CD14-positive monocyte (primary cell): ENCODE data around the gene CPED1. TPM values are rescaled to one million over a fixed set of nuclear protein-coding genes. Genes with fewer than 3 reads are reported as not detected.

ENCODE experiments used
- DNase-seq, 3 donors: peaks; one replicate each; pipeline ENCODE4 v3.0.0-alpha.2; 2011 to 2022
- H2AFZ ChIP-seq: 2 replicates; pipeline ENCODE4 v1.6.0; 2012; ENCODE audit warnings: mild to moderate bottlenecking, low read depth, low read length, inconsistent platforms; ENCODE audit not compliant: insufficient read depth, poor library complexity, severe bottlenecking
- H3K27ac ChIP-seq, 2 donors: 1 replicate in 1 of 2; 2 replicates in 1 of 2; pipeline ENCODE4 v1.5.1; 2012 to 2013; ENCODE audit warnings: low read length in 2 of 2, control low read depth in 1 of 2, inconsistent platforms in 1 of 2, low read depth in 1 of 2, mild to moderate bottlenecking in 1 of 2
- H3K27me3 ChIP-seq, 2 donors: one replicate each; pipeline versions ENCODE4 v1.6.0 to v1.6.1; 2011 to 2013; ENCODE audit warnings: low read length in 2 of 2; ENCODE audit not compliant: control insufficient read depth in 2 of 2, insufficient read depth in 2 of 2
- H3K36me3 ChIP-seq, 2 donors: replicated peaks in 1 of 2; 1 replicate in 1 of 2; 2 replicates in 1 of 2; pipeline versions ENCODE4 v1.5.1 to v1.6.1; 2012 to 2013; ENCODE audit warnings: low read length in 2 of 2, control low read depth in 1 of 2, inconsistent platforms in 1 of 2, mild to moderate bottlenecking in 1 of 2; ENCODE audit not compliant: insufficient read depth in 2 of 2, control insufficient read depth in 1 of 2
- H3K4me1 ChIP-seq, 2 donors: 1 replicate in 1 of 2; 2 replicates in 1 of 2; pipeline versions ENCODE4 v1.5.1 to v1.6.1; 2012 to 2013; ENCODE audit warnings: low read length in 2 of 2, control low read depth in 1 of 2, inconsistent platforms in 1 of 2, mild to moderate bottlenecking in 1 of 2, moderate library complexity in 1 of 2; ENCODE audit not compliant: insufficient read depth in 2 of 2, control insufficient read depth in 1 of 2
- H3K4me2 ChIP-seq: replicated peaks from 2 replicates; pipeline ENCODE3; 2012; ENCODE audit warnings: low read length, moderate library complexity, mild to moderate bottlenecking; ENCODE audit not compliant: poor library complexity, severe bottlenecking; ENCODE audit errors: extremely low read depth
- H3K4me3 ChIP-seq, 3 experiments: fragments of 200-600 bp in 1 of 3; sonication (generic) in 1 of 3; replicated peaks in 1 of 3; 1 replicate in 2 of 3; 2 replicates in 1 of 3; pipeline ENCODE4 v1.5.1; 2011 to 2013; ENCODE audit warnings: low read length in 3 of 3, mild to moderate bottlenecking in 3 of 3, control low read depth in 2 of 3, low read depth in 2 of 3, inconsistent platforms in 1 of 3, moderate library complexity in 1 of 3
- H3K79me2 ChIP-seq: 2 replicates; pipeline ENCODE4 v1.6.0; 2012; ENCODE audit warnings: mild to moderate bottlenecking, control low read depth, inconsistent platforms, low read length, moderate library complexity; ENCODE audit not compliant: insufficient read depth
- H3K9ac ChIP-seq: 2 replicates; pipeline ENCODE4 v1.6.0; 2017; ENCODE audit warnings: low read length, mild to moderate bottlenecking; ENCODE audit not compliant: insufficient read depth, poor library complexity, severe bottlenecking
- H3K9me3 ChIP-seq, 2 donors: replicated peaks in 1 of 2; 1 replicate in 1 of 2; 2 replicates in 1 of 2; pipeline versions ENCODE4 v1.5.1 to v1.6.1; 2012 to 2013; ENCODE audit warnings: low read length in 2 of 2, control low read depth in 1 of 2; ENCODE audit not compliant: control insufficient read depth in 1 of 2, insufficient read depth in 1 of 2
- H4K20me1 ChIP-seq: 2 replicates; pipeline ENCODE4 v1.6.0; 2012; ENCODE audit warnings: mild to moderate bottlenecking, low read length, control low read depth, moderate library complexity; ENCODE audit not compliant: insufficient read depth
- H3K27ac Mint-ChIP-seq, 7 donors: one replicate each; pipeline ENCODE4 v1.8.0; 2020; ENCODE audit warnings: mild to moderate bottlenecking in 7 of 7, mixed read lengths in 7 of 7, moderate library complexity in 6 of 7, inconsistent platforms in 2 of 7
- H3K27me3 Mint-ChIP-seq, 3 donors: one replicate each; pipeline ENCODE4 v1.8.0; 2021 to 2022; ENCODE audit warnings: low read depth in 3 of 3, mild to moderate bottlenecking in 3 of 3, mixed read lengths in 3 of 3, moderate library complexity in 3 of 3, inconsistent platforms in 1 of 3
- H3K36me3 Mint-ChIP-seq, 2 donors: one replicate each; pipeline ENCODE4 v1.8.0; 2020; ENCODE audit warnings: mixed read lengths in 2 of 2, inconsistent platforms in 1 of 2, mild to moderate bottlenecking in 1 of 2
- H3K4me1 Mint-ChIP-seq: one replicate; pipeline ENCODE4 v1.8.0; 2020; ENCODE audit warnings: mild to moderate bottlenecking, mixed read lengths
- H3K4me3 Mint-ChIP-seq, 2 donors: one replicate each; pipeline ENCODE4 v1.8.0; 2020; ENCODE audit warnings: mild to moderate bottlenecking in 2 of 2, mixed read lengths in 2 of 2, moderate library complexity in 1 of 2
- H3K9me3 Mint-ChIP-seq, 7 donors: one replicate each; pipeline ENCODE4 v1.8.0; 2020 to 2022; ENCODE audit warnings: mixed read lengths in 7 of 7, mild to moderate bottlenecking in 6 of 7, moderate library complexity in 6 of 7, inconsistent platforms in 2 of 7
- CTCF ChIP-seq: fragments of 200-600 bp; IDR thresholded peaks from one replicate; pipeline ENCODE4 v1.8.0; 2022; ENCODE audit warnings: antibody characterized with exemption, mild to moderate bottlenecking
- WGBS: methylation state at CpG from one replicate; pipeline ENCODE4 v1.1.5; 2013; ENCODE audit warnings: missing lambda C conversion rate; ENCODE audit not compliant: insufficient coverage; 5-methylcytosine and 5-hydroxymethylcytosine counted together
- intact Hi-C, 2 donors: fragments of 100-400 bp; cut with micrococcal nuclease; formaldehyde crosslinking; loops; one replicate each; pipeline versions ENCODE4 v1.15.0 to v1.15.1; 2023
- polyA plus RNA-seq, 3 donors: library from polyadenylated mRNA; depleted of rRNA in 1 of 3; unstranded in 2 of 3; stranded (reverse) in 1 of 3; fragments of 300-500 nt in 2 of 3; fragments of >200 nt in 1 of 3; fragmentation: Illumina TruSeq in 2 of 3; gene quantifications; 1 replicate in 2 of 3; 2 replicates in 1 of 3; pipeline ENCODE4 v1.2.3, GENCODE V29; 2012 to 2021

CPED1 gene
- polyA plus RNA-seq, 3 donors = 9.8 to 30.0 (median 20.4) TPM

- Histone ChIP-seq H3K4me2 (no peak overlapping the region), H3K9ac (no peak overlapping the region), H3K79me2 (peaks cover 28% of the 10 kb centered on the region), H2AFZ (no peak overlapping the region), H4K20me1 (peaks cover 35% of the 10 kb centered on the region), H3K36me3 (peaks cover 57 to 76% of the 10 kb centered on the region in 2 donors), H3K4me3 (no peak overlapping the region), H3K4me1 (peaks cover 9 to 10% of the 10 kb centered on the region in 2 donors), H3K27ac (no peak overlapping the region), H3K27me3 (no peaks in the 10 kb centered on the region), H3K9me3 (no peaks in the 10 kb centered on the region)
- intact Hi-C loops = no loop called here
- H3K4me3 Mint-ChIP-seq = no peak overlapping the region
- no peak overlapping the region for H3K27ac Mint-ChIP-seq
- WGBS = no CpG with 5 or more reads among the region's 3 CpGs
- TF ChIP-seq CTCF = no peak
- no peak for DNase-seq
- no peaks in the 10 kb centered on the region for H3K27me3 Mint-ChIP-seq
- peaks cover 0 to 4% (median 0%) of the 10 kb centered on the region in 7 donors for H3K9me3 Mint-ChIP-seq
- peaks cover 50 to 68% of the 10 kb centered on the region in 2 donors for H3K36me3 Mint-ChIP-seq
- H3K4me1 Mint-ChIP-seq = peaks cover 9% of the 10 kb centered on the region
These were observed 32.8 kb upstream of the CPED1 start for GRCh38 chr7:120955577-120956149.

- TF ChIP-seq CTCF = no peak
- Histone ChIP-seq H2AFZ (no peak overlapping the region), H3K4me2 (no peak overlapping the region), H3K4me3 (no peak overlapping the region), H4K20me1 (peaks cover 53% of the 10 kb centered on the region), H3K36me3 (peaks cover 62 to 77% of the 10 kb centered on the region in 2 donors), H3K9me3 (no peaks in the 10 kb centered on the region), H3K9ac (no peak overlapping the region), H3K4me1 (no peaks in the 10 kb centered on the region), H3K79me2 (peaks cover 18% of the 10 kb centered on the region), H3K27ac (no peak overlapping the region), H3K27me3 (no peaks in the 10 kb centered on the region)
- Mint-ChIP-seq H3K36me3 (peaks cover 44 to 68% of the 10 kb centered on the region in 2 donors), H3K4me1 (no peaks in the 10 kb centered on the region), H3K27ac (peak overlapping the region in 1 of 7 donors; percentile 37), H3K9me3 (peaks cover 0 to 2% (median 0%) of the 10 kb centered on the region in 7 donors), H3K27me3 (no peaks in the 10 kb centered on the region), H3K4me3 (no peak overlapping the region)
- WGBS = 97% methylated on average over 5 of the region's 8 CpGs
- intact Hi-C loops = no loop called here
- DNase-seq = no peak
These were observed 28.5 kb upstream of the CPED1 start for GRCh38 chr7:120959929-120960484.
